Endothelial cell of umbilical vein (primary cell): ENCODE results near the gene BMPR1A. TPM values are rescaled to one million over a fixed set of nuclear protein-coding genes. Genes with fewer than 3 reads are reported as not detected.

Experiments
- BruUV-seq: library from RNA; stranded (reverse); fragments of 400-500 nt; replicated peaks from 2 replicates; lab custom pipeline; 2021; lab: Mats Ljungman, UMichigan
- CTCF ChIA-PET: fragments of 300-600, 350-600 bp; sonication (Branson Sonifier 250); formaldehyde crosslinking; loops from one replicate; lab custom pipeline; 2021; ENCODE audit warnings: antibody characterized with exemption, inconsistent platforms; lab: Charles Lee
- POLR2A ChIA-PET: fragments of 300-600, 350-600 bp; sonication (Branson Sonifier 250); formaldehyde crosslinking; loops from one replicate; lab custom pipeline; 2021; ENCODE audit warnings: antibody characterized with exemption, inconsistent platforms; lab: Charles Lee
- DNase-seq: peaks from one replicate; pipeline ENCODE4 v3.0.0-alpha.2; 2011; ENCODE audit warnings: low read depth, low spot score
- FAIRE-seq: peaks from 2 replicates; lab custom pipeline; 2011; peaks lifted over from hg19 to GRCh38; lab: Jason Lieb, UNC
- H2AFZ ChIP-seq: 2 replicates; pipeline ENCODE4 v1.6.0; 2012; ENCODE audit warnings: low read depth, low read length, control low read depth, inconsistent platforms
- H3K27ac ChIP-seq: 2 replicates; pipeline ENCODE4 v1.5.1; 2011; ENCODE audit warnings: low read depth, mild to moderate bottlenecking, control low read depth, low read length, moderate library complexity; ENCODE audit not compliant: insufficient read depth
- H3K27me3 ChIP-seq, 2 experiments: 2 replicates each; pipeline versions ENCODE4 v1.6.0 to v1.6.1; 2011; ENCODE audit warnings: low read length in 2 of 2, mixed read lengths in 1 of 2; ENCODE audit not compliant: control insufficient read depth in 2 of 2, insufficient read depth in 2 of 2
- H3K36me3 ChIP-seq, 2 experiments: 2 replicates in 1 of 2; 3 replicates in 1 of 2; pipeline ENCODE4 v1.5.1; 2011; ENCODE audit warnings: low read length in 2 of 2, mild to moderate bottlenecking in 1 of 2, moderate library complexity in 1 of 2; ENCODE audit not compliant: control insufficient read depth in 2 of 2, insufficient read depth in 2 of 2; ENCODE audit errors: extremely low read depth in 1 of 2
- H3K4me1 ChIP-seq: 3 replicates; pipeline ENCODE4 v1.5.1; 2011; ENCODE audit warnings: mild to moderate bottlenecking, low read length; ENCODE audit not compliant: control insufficient read depth, insufficient read depth; ENCODE audit errors: extremely low read depth
- H3K4me2 ChIP-seq: 2 replicates; pipeline ENCODE4 v1.6.1; 2011; ENCODE audit warnings: low read length, control low read depth, mixed read lengths; ENCODE audit not compliant: insufficient read depth
- H3K4me3 ChIP-seq, 3 experiments: fragments of 200-600 bp in 1 of 3; sonication (generic), shearing (Covaris generic) in 1 of 3; replicated peaks in 1 of 3; 2 replicates each; pipeline ENCODE4 v1.5.1; 2011 to 2016; ENCODE audit warnings: control low read depth in 3 of 3, low read length in 3 of 3, mild to moderate bottlenecking in 2 of 3, inconsistent platforms in 1 of 3, low read depth in 1 of 3, moderate library complexity in 1 of 3; ENCODE audit not compliant: insufficient read depth in 1 of 3
- H3K79me2 ChIP-seq: 2 replicates; pipeline ENCODE4 v1.6.0; 2012; ENCODE audit warnings: low read length, inconsistent platforms; ENCODE audit not compliant: control insufficient read depth, insufficient read depth
- H3K9ac ChIP-seq: replicated peaks from 2 replicates; pipeline ENCODE3; 2011; ENCODE audit warnings: low read length, control low read depth; ENCODE audit not compliant: insufficient read depth; ENCODE audit errors: extremely low read depth
- H3K9me1 ChIP-seq: replicated peaks from 3 replicates; pipeline ENCODE4 v1.6.0; 2011; ENCODE audit warnings: mild to moderate bottlenecking, low read length; ENCODE audit not compliant: control insufficient read depth, insufficient read depth; ENCODE audit errors: extremely low read depth
- H3K9me3 ChIP-seq: replicated peaks from 2 replicates; pipeline ENCODE4 v1.5.1; 2012; ENCODE audit warnings: low read length, inconsistent platforms; ENCODE audit not compliant: control insufficient read depth, insufficient read depth
- H4K20me1 ChIP-seq: replicated peaks from 2 replicates; pipeline ENCODE3; 2011; ENCODE audit warnings: mild to moderate bottlenecking, low read length; ENCODE audit not compliant: control insufficient read depth, insufficient read depth; ENCODE audit errors: extremely low read depth
- EZH2 ChIP-seq: IDR thresholded peaks from 2 replicates; pipeline ENCODE4 v1.6.1; 2012; ENCODE audit warnings: borderline replicate concordance, low read depth, mild to moderate bottlenecking, moderate library complexity, low read length, inconsistent platforms; ENCODE audit not compliant: severe bottlenecking
- FOS ChIP-seq: IDR thresholded peaks from 2 replicates; pipeline ENCODE4 v1.6.1; 2011; ENCODE audit warnings: mild to moderate bottlenecking, low read length, moderate library complexity, borderline replicate concordance; ENCODE audit not compliant: insufficient read depth
- GATA2 ChIP-seq: IDR thresholded peaks from 2 replicates; pipeline ENCODE4 v1.7.0; 2011; ENCODE audit warnings: low read depth, mild to moderate bottlenecking, moderate library complexity, mixed read lengths, low read length; ENCODE audit not compliant: insufficient read length, insufficient read depth
- JUN ChIP-seq: IDR thresholded peaks from 2 replicates; pipeline ENCODE4 v1.6.1; 2011; ENCODE audit warnings: borderline replicate concordance, low read depth; ENCODE audit not compliant: insufficient read length, insufficient read depth
- MYC ChIP-seq: IDR thresholded peaks from one replicate; pipeline ENCODE4 v1.6.1; 2011; ENCODE audit warnings: mild to moderate bottlenecking, low read depth, low read length
- POLR2A ChIP-seq: IDR thresholded peaks from 2 replicates; pipeline ENCODE4 v1.6.1; 2012; ENCODE audit warnings: low read depth, mild to moderate bottlenecking, control low read depth, low read length
- dilution Hi-C: fragments of 300-500 bp; cut with MboI; formaldehyde crosslinking; loops from one replicate; pipeline ENCODE4 v1.15.0; 2019; ENCODE audit warnings: low sequenced_read_pairs; ENCODE audit not compliant: extremely low pct_ligation_motif_present
- intact Hi-C: fragments of 100-400 bp; cut with micrococcal nuclease; formaldehyde crosslinking; loops from one replicate; pipeline ENCODE4 v1.10.0; 2022
- polyA plus RNA-seq, 4 experiments: library from polyadenylated mRNA; depleted of rRNA in 3 of 4; stranded (reverse) in 3 of 4; unstranded in 1 of 4; fragments of >200 nt; gene quantifications; 2 replicates each; pipeline versions ENCODE4 v1.2.1 to v1.2.3, GENCODE V29; 2011 to 2012; ENCODE audit warnings: missing spikeins in 1 of 4
- total RNA-seq: library from RNA; stranded (reverse); gene quantifications from 2 replicates; pipeline ENCODE4 v1.2.3, GENCODE V29; 2021
- TF ChIP-seq, protein P1 (sequence below), 2 donors: IDR thresholded peaks; 1 replicate in 1 of 2; 2 replicates in 1 of 2; pipeline ENCODE4 v1.5.1; 2011; ENCODE audit warnings: low read length in 2 of 2, mild to moderate bottlenecking in 2 of 2, moderate library complexity in 2 of 2, control low read depth in 1 of 2, inconsistent platforms in 1 of 2, low read depth in 1 of 2; ENCODE audit not compliant: insufficient read depth in 1 of 2; ENCODE audit errors: extremely low read depth in 1 of 2
- TF ChIP-seq, protein P2 (sequence below): IDR thresholded peaks from 2 replicates; pipeline ENCODE4 v1.6.1; 2011; ENCODE audit not compliant: insufficient read depth, insufficient read length

BMPR1A gene
- total and polyA plus RNA-seq, 2 donors (not counting 3 experiments of a cell fraction or from before 2014, with no cell fraction given) = not detected

DNA sequence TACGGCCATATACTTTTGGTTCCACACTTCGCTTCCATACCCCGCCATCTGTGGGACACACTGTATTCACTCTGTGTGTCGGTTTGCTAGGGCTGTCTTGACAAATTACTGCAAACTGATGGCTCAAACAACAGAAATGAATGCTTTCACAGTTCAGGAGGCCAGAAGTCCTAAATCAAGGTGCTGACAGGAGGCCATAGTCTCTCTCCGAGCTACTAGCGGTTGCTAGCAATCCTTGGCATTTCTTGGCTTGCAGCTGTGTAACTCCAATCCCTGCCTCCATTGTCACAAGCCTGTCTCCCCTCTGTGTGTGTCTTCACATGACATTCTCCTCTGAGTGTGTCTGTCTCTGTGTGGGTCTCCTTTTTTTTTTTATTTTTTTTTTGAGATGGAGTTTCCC, 28.9 kb upstream of the BMPR1A start:
- POLR2A ChIA-PET = no interaction called here

DNA sequence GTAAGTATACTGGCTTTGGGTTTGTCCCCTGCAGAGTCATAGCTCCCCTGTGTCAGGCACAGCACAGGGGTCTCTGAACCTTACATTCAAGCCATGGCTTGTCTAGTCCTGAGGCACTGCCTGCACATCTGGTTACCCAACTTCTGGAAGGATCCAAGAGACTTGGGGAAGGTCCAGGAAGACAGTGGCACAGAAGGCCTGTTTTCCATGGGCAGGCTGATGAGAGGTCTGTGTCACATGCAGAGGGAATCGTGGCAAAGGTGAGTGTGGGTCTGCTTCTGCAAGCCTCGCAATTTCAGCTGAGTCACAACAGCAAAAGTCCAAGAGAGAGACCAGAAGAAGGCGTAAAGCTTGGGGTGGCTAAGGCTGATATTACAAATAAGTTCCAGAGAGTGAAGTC, 28.4 kb upstream of the BMPR1A start:
- CTCF ChIA-PET = no interaction called here
- POLR2A ChIA-PET = no interaction called here
- peaks cover 74 to 79% of the 10 kb centered on the region in 2 experiments for H3K27me3 ChIP-seq

More for the DNA sequence above, 28.9 kb upstream of the BMPR1A start:
- Histone ChIP-seq H3K27ac (no peak overlapping the region), H3K79me2 (no peaks in the 10 kb centered on the region), H3K4me3 (no peak overlapping the region), H3K4me1 (no peaks in the 10 kb centered on the region), H3K9me3 (no peaks in the 10 kb centered on the region), H3K27me3 (peaks cover 68 to 73% of the 10 kb centered on the region in 2 experiments), H2AFZ (no peak overlapping the region), H3K9ac (no peak overlapping the region), H3K36me3 (no peaks in the 10 kb centered on the region), H4K20me1 (no peaks in the 10 kb centered on the region), H3K9me1 (no peaks in the 10 kb centered on the region), H3K4me2 (no peak overlapping the region)
- dilution Hi-C loops (no loop called here), intact Hi-C loops (loop anchor here (2.0 kb wide), 1 partner anchor 17 kb away; no protein-coding TSS in a partner anchor)
- no peak for DNase-seq
- CTCF ChIA-PET = interaction anchor here (1.1 kb wide), 1 partner anchor 15 kb away, joined by 3 read pairs; no protein-coding TSS in a partner anchor
- no peak for FAIRE-seq
- no TSS peak for BruUV-seq
- TF ChIP-seq EZH2 (no peak), POLR2A (no peak), GATA2 (no peak), FOS (no peak), JUN (no peak), MYC (no peak)
- TF ChIP-seq, protein P1, sequence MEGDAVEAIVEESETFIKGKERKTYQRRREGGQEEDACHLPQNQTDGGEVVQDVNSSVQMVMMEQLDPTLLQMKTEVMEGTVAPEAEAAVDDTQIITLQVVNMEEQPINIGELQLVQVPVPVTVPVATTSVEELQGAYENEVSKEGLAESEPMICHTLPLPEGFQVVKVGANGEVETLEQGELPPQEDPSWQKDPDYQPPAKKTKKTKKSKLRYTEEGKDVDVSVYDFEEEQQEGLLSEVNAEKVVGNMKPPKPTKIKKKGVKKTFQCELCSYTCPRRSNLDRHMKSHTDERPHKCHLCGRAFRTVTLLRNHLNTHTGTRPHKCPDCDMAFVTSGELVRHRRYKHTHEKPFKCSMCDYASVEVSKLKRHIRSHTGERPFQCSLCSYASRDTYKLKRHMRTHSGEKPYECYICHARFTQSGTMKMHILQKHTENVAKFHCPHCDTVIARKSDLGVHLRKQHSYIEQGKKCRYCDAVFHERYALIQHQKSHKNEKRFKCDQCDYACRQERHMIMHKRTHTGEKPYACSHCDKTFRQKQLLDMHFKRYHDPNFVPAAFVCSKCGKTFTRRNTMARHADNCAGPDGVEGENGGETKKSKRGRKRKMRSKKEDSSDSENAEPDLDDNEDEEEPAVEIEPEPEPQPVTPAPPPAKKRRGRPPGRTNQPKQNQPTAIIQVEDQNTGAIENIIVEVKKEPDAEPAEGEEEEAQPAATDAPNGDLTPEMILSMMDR (IDR thresholded peaks at IDR 0.05; ENCODE audit: extremely low read depth in 1 of 2, insufficient read depth in 1 of 2, low read depth in 1 of 2, low read length in 2 of 2) = no peak

More for the DNA sequence above, 28.4 kb upstream of the BMPR1A start:
- DNase-seq (no peak), FAIRE-seq (no peak)
- Histone ChIP-seq H2AFZ (no peak overlapping the region), H3K4me3 (no peak overlapping the region), H3K9ac (no peak overlapping the region), H3K9me3 (no peaks in the 10 kb centered on the region), H3K36me3 (no peaks in the 10 kb centered on the region), H3K4me1 (no peaks in the 10 kb centered on the region), H3K4me2 (no peak overlapping the region), H3K27ac (no peak overlapping the region), H3K9me1 (no peaks in the 10 kb centered on the region), H4K20me1 (no peaks in the 10 kb centered on the region), H3K79me2 (no peaks in the 10 kb centered on the region)
- dilution Hi-C loops (no loop called here), intact Hi-C loops (no loop called here)
- BruUV-seq = no TSS peak
- TF ChIP-seq MYC (no peak), JUN (no peak), FOS (no peak), POLR2A (no peak)
- TF ChIP-seq, protein P2, sequence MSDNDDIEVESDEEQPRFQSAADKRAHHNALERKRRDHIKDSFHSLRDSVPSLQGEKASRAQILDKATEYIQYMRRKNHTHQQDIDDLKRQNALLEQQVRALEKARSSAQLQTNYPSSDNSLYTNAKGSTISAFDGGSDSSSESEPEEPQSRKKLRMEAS = no peak
- TF ChIP-seq, protein P1 (IDR thresholded peaks at IDR 0.05; ENCODE audit: extremely low read depth in 1 of 2, insufficient read depth in 1 of 2, low read depth in 1 of 2, low read length in 2 of 2) = no peak
